ENCODE data around the gene PAX8.

PAX8 gene

GRCh38 chr2:113213061-113213930, 65.4 kb downstream of the PAX8 start:
- TF ChIP-seq ZFX (IDR thresholded peaks at IDR 0.05), result no peak
- TF ChIP-seq CTCF (conservative IDR thresholded peaks at IDR 0.05), result no peak
- no peak overlapping the region for H3K27ac ChIP-seq

- H3K27ac ChIP-seq, result no peak overlapping the region
- TF ChIP-seq ZFX (IDR thresholded peaks at IDR 0.05) (no peak), CTCF (conservative IDR thresholded peaks at IDR 0.05) (no peak)
These were observed 66.3 kb downstream of the PAX8 start for GRCh38 chr2:113212245-113213060.

- no peak overlapping the region for H3K27ac ChIP-seq
- no peak for TF ChIP-seq CTCF (conservative IDR thresholded peaks at IDR 0.05)
- no peak for TF ChIP-seq ZFX (IDR thresholded peaks at IDR 0.05)
These were observed 67.3 kb downstream of the PAX8 start for GRCh38 chr2:113211226-113212105.

GRCh38 chr2:113209646-113210171, 69.0 kb downstream of the PAX8 start:
- TF ChIP-seq ZFX (IDR thresholded peaks at IDR 0.05) (no peak), CTCF (conservative IDR thresholded peaks at IDR 0.05) (no peak)
- H3K27ac ChIP-seq, result no peak overlapping the region

- TF ChIP-seq ZFX (IDR thresholded peaks at IDR 0.05) (no peak), CTCF (conservative IDR thresholded peaks at IDR 0.05) (no peak)
- H3K27ac ChIP-seq, result no peak overlapping the region
These were observed 69.6 kb downstream of the PAX8 start for GRCh38 chr2:113209011-113209645.

GRCh38 chr2:113208396-113208795, 70.3 kb downstream of the PAX8 start:
- TF ChIP-seq ZFX (IDR thresholded peaks at IDR 0.05) (no peak), CTCF (conservative IDR thresholded peaks at IDR 0.05) (no peak)
- H3K27ac ChIP-seq, result no peak overlapping the region
